AG10803 (cell line): ENCODE data around the gene NCK1.
A peak's percentile ranks its signal among the peaks of the same experiment; 100 is the strongest.

Source experiments
- DNase-seq: peaks from one replicate; pipeline ENCODE4 v3.0.0; 2010; ENCODE audit warnings: low read depth
- H3K4me3 ChIP-seq: 2 replicates; pipeline ENCODE4 v1.5.1; 2011; ENCODE audit warnings: mild to moderate bottlenecking, low read length, control low read depth
- CTCF ChIP-seq: conservative IDR thresholded peaks from 2 replicates; pipeline ENCODE4 v1.5.1; 2011; ENCODE audit warnings: mild to moderate bottlenecking, low read length, control low read depth, inconsistent platforms

NCK1 gene

GRCh38 chr3:136925425-136926190 lies 63.6 kb downstream of the NCK1 start:
- H3K4me3 ChIP-seq: no peak overlapping the region
- TF ChIP-seq CTCF: no peak
- DNase-seq: peak; percentile 62

- no peak overlapping the region for H3K4me3 ChIP-seq
- no peak for DNase-seq
- no peak for TF ChIP-seq CTCF
Measured at GRCh38 chr3:136928240-136928639, 66.2 kb downstream of the NCK1 start.

GRCh38 chr3:136929977-136930670 lies 68.1 kb downstream of the NCK1 start:
- TF ChIP-seq CTCF: no peak
- H3K4me3 ChIP-seq: no peak overlapping the region
- DNase-seq: peak; percentile 40

GRCh38 chr3:136931606-136932005 lies 69.6 kb downstream of the NCK1 start:
- no peak for TF ChIP-seq CTCF
- no peak for DNase-seq
- no peak overlapping the region for H3K4me3 ChIP-seq

GRCh38 chr3:136932523-136932922 lies 70.5 kb downstream of the NCK1 start:
- no peak for TF ChIP-seq CTCF
- DNase-seq: no peak
- no peak overlapping the region for H3K4me3 ChIP-seq

- TF ChIP-seq CTCF: no peak
- H3K4me3 ChIP-seq: no peak overlapping the region
- peak; percentile 13 for DNase-seq
Measured at GRCh38 chr3:136932978-136933772, 71.2 kb downstream of the NCK1 start.
